HepG2 (cell line): ENCODE results near the gene PGC. TPM values are rescaled to one million over a fixed set of nuclear protein-coding genes. Genes with fewer than 3 reads are reported as not detected.
A peak's percentile ranks its signal among the peaks of the same experiment; 100 is the strongest.

Experiments used
- ATAC-seq: fragments of 200-7000 bp; cut with Tn5 transposase; 3 replicates; pipeline ENCODE4 v1.9.1; 2020; ENCODE audit warnings: mild to moderate bottlenecking, moderate library complexity
- BruUV-seq: library from RNA; stranded (reverse); fragments of 400-500 nt; replicated peaks from 2 replicates; lab custom pipeline; 2021; lab: Mats Ljungman, UMichigan
- CTCF ChIA-PET: fragments of 300-600 bp; formaldehyde crosslinking; extraction: SDS; loops from one replicate; lab custom pipeline; 2021; ENCODE audit warnings: low total read pairs, inconsistent platforms, low intra/inter-chr PET ratio; lab: Yijun Ruan, JAX
- POLR2A ChIA-PET: fragments of 350-600 bp; sonication (Branson Sonifier 250); formaldehyde crosslinking; loops from one replicate; lab custom pipeline; 2020; ENCODE audit warnings: antibody characterized with exemption, inconsistent platforms; lab: Yijun Ruan, JAX
- DNase-seq: peaks from one replicate; pipeline ENCODE4 v3.0.0-alpha.2; 2015; ENCODE audit warnings: low spot score
- FAIRE-seq: peaks from 3 replicates; lab custom pipeline; 2011; peaks lifted over from hg19 to GRCh38; lab: Jason Lieb, UNC
- H2AFZ ChIP-seq: one replicate; pipeline ENCODE4 v1.6.1; 2011; ENCODE audit warnings: low read length, inconsistent platforms
- H3K27ac ChIP-seq: fragments of 300-600 bp; 3 replicates; pipeline ENCODE4 v1.8.0; 2011; ENCODE audit warnings: mixed run types, mild to moderate bottlenecking, mixed read lengths, low read length, inconsistent platforms; ENCODE audit not compliant: insufficient read depth; ENCODE audit errors: extremely low read length
- H3K27me3 ChIP-seq, 2 experiments: fragments of 200-600 bp in 1 of 2; 2 replicates in 1 of 2; 3 replicates in 1 of 2; pipeline versions ENCODE4 v1.6.0 to v1.8.0; 2011; ENCODE audit warnings: low read length in 2 of 2, mild to moderate bottlenecking in 2 of 2, moderate library complexity in 2 of 2, inconsistent platforms in 1 of 2; ENCODE audit not compliant: insufficient read depth in 2 of 2, control insufficient read depth in 1 of 2
- H3K36me3 ChIP-seq, 2 experiments: fragments of 200-600 bp in 1 of 2; replicated peaks in 1 of 2; 2 replicates in 1 of 2; 3 replicates in 1 of 2; pipeline versions ENCODE4 v1.5.1 to v1.8.0; 2011; ENCODE audit warnings: low read length in 2 of 2, inconsistent platforms in 1 of 2; ENCODE audit not compliant: insufficient read depth in 2 of 2, control insufficient read depth in 1 of 2
- H3K4me1 ChIP-seq: 2 replicates; pipeline ENCODE4 v1.5.1; 2012; ENCODE audit warnings: low read length, inconsistent platforms; ENCODE audit not compliant: insufficient read depth
- H3K4me2 ChIP-seq: 2 replicates; pipeline ENCODE4 v1.6.0; 2011; ENCODE audit warnings: low read depth, low read length, inconsistent platforms
- H3K4me3 ChIP-seq, 3 experiments: fragments of 200-600 bp in 1 of 3; sonication (generic), shearing (Covaris generic) in 1 of 3; replicated peaks in 1 of 3; 2 replicates each; pipeline ENCODE4 v1.5.1; 2011 to 2016; ENCODE audit warnings: low read length in 3 of 3, inconsistent platforms in 2 of 3, low read depth in 2 of 3, mild to moderate bottlenecking in 2 of 3, control low read depth in 1 of 3, mixed read lengths in 1 of 3; ENCODE audit not compliant: insufficient read depth in 1 of 3
- H3K79me2 ChIP-seq: one replicate; pipeline ENCODE4 v1.6.1; 2011; ENCODE audit warnings: low read length, inconsistent platforms; ENCODE audit not compliant: insufficient read depth
- H3K9ac ChIP-seq: 2 replicates; pipeline ENCODE4 v1.6.0; 2011; ENCODE audit warnings: mild to moderate bottlenecking, low read depth, low read length, inconsistent platforms; ENCODE audit not compliant: insufficient read depth
- H3K9me3 ChIP-seq: 2 replicates; pipeline ENCODE4 v1.5.1; 2012; ENCODE audit warnings: mild to moderate bottlenecking, low read length
- H4K20me1 ChIP-seq: 2 replicates; pipeline ENCODE4 v1.6.0; 2011; ENCODE audit warnings: inconsistent platforms, mild to moderate bottlenecking, low read length, moderate library complexity; ENCODE audit not compliant: insufficient read depth
- ARNTL ChIP-seq: sonication (generic); formaldehyde crosslinking; IDR thresholded peaks from 2 replicates; pipeline ENCODE4 v1.4.0; 2020; ENCODE audit warnings: mild to moderate bottlenecking, missing genetic modification reagents
- BORCS8-MEF2B ChIP-seq: sonication (generic); formaldehyde crosslinking; IDR thresholded peaks from 2 replicates; pipeline ENCODE4 v1.8.0; 2022; ENCODE audit warnings: mild to moderate bottlenecking, missing genetic modification reagents
- CCDC6 ChIP-seq: sonication (generic); formaldehyde crosslinking; IDR thresholded peaks from 2 replicates; pipeline ENCODE4 v1.8.1; 2022; ENCODE audit warnings: mild to moderate bottlenecking, missing genetic modification reagents, moderate library complexity
- ELF4 ChIP-seq: sonication (generic); formaldehyde crosslinking; IDR thresholded peaks from 2 replicates; pipeline ENCODE4 v1.5.0; 2020; ENCODE audit warnings: missing genetic modification reagents, mild to moderate bottlenecking, moderate library complexity, borderline replicate concordance
- KAT2B ChIP-seq: fragments of 150-350 bp; IDR thresholded peaks from 2 replicates; pipeline ENCODE4 v1.6.1; 2014; ENCODE audit warnings: low read depth, low read length, borderline replicate concordance
- KAT7 ChIP-seq: IDR thresholded peaks from 2 replicates; pipeline ENCODE4 v1.6.1; 2018; ENCODE audit warnings: borderline replicate concordance, missing compliant biosample characterization
- MAFG ChIP-seq: sonication (generic); formaldehyde crosslinking; IDR thresholded peaks from 2 replicates; pipeline ENCODE4 v1.5.1; 2020; ENCODE audit warnings: mild to moderate bottlenecking, missing genetic modification reagents
- NCOA1 ChIP-seq: sonication (generic); formaldehyde crosslinking; IDR thresholded peaks from 2 replicates; pipeline ENCODE4 v1.9.0; 2021; ENCODE audit warnings: missing genetic modification reagents
- RXRB ChIP-seq: IDR thresholded peaks from 2 replicates; pipeline ENCODE4 v1.6.1; 2016; ENCODE audit warnings: borderline replicate concordance, missing genetic modification reagents, missing compliant biosample characterization
- SIX1 ChIP-seq: sonication (generic); formaldehyde crosslinking; IDR thresholded peaks from 2 replicates; pipeline ENCODE4 v1.4.0; 2020; ENCODE audit warnings: missing genetic modification reagents, borderline replicate concordance
- TEAD3 ChIP-seq: optimal IDR thresholded peaks from 2 replicates; pipeline ENCODE3; 2016; ENCODE audit warnings: borderline replicate concordance
- ZNF264 ChIP-seq: sonication (generic); formaldehyde crosslinking; IDR thresholded peaks from 2 replicates; pipeline ENCODE4 v1.4.0; 2020; ENCODE audit warnings: missing genetic modification reagents
- ZNF354B ChIP-seq: sonication (generic); formaldehyde crosslinking; IDR thresholded peaks from 2 replicates; pipeline ENCODE4 v1.8.0; 2022; ENCODE audit warnings: mild to moderate bottlenecking, missing genetic modification reagents
- ZNF430 ChIP-seq: sonication (generic); formaldehyde crosslinking; IDR thresholded peaks from 2 replicates; pipeline ENCODE4 v1.9.0; 2021; ENCODE audit warnings: mild to moderate bottlenecking, missing genetic modification reagents
- ZNF589 ChIP-seq: sonication (generic); formaldehyde crosslinking; conservative IDR thresholded peaks from 2 replicates; pipeline ENCODE4 v1.8.0; 2022; ENCODE audit warnings: mild to moderate bottlenecking, moderate library complexity, missing genetic modification reagents
- ZNF775 ChIP-seq: sonication (generic); formaldehyde crosslinking; IDR thresholded peaks from 2 replicates; pipeline ENCODE4 v1.4.0; 2020; ENCODE audit warnings: missing genetic modification reagents, mild to moderate bottlenecking, moderate library complexity, borderline replicate concordance
- WGBS: methylation state at CpG from one replicate; pipeline ENCODE4 v1.1.6; 2017; ENCODE audit warnings: low lambda C conversion rate; 5-methylcytosine and 5-hydroxymethylcytosine counted together
- in situ Hi-C: cut with HindIII; loops from 2 replicates; pipeline ENCODE4 v1.10.0; 2017; ENCODE audit warnings: low pct_unique_long_range_greater_than_20kb; ENCODE audit not compliant: extremely low pct_ligation_motif_present
- intact Hi-C: fragments of 100-400 bp; cut with micrococcal nuclease; formaldehyde crosslinking; loops from one replicate; pipeline ENCODE4 v1.10.0; 2022; ENCODE audit not compliant: unreplicated experiment
- polyA plus RNA-seq, 8 experiments: library from polyadenylated mRNA; depleted of rRNA in 3 of 8; stranded (reverse) in 7 of 8; unstranded in 1 of 8; fragments of >200 nt; fragmentation: Illumina TruSeq in 4 of 8; extraction: Trizol in 4 of 8; gene quantifications; 2 replicates each; pipeline versions ENCODE4 v1.2.1 to v1.2.3, GENCODE V29; 2011 to 2016; ENCODE audit warnings: low read depth in 4 of 8, missing spikeins in 1 of 8, mixed read lengths in 1 of 8; ENCODE audit not compliant: insufficient read depth in 1 of 8
- total RNA-seq, 5 experiments: library from RNA; depleted of rRNA; stranded (reverse); fragments of >200 nt; fragmentation: Illumina TruSeq; extraction: Trizol; gene quantifications; 2 replicates each; pipeline ENCODE4 v1.2.3, GENCODE V29; 2016; ENCODE audit warnings: low read depth in 1 of 5
- TF ChIP-seq, protein P1 (sequence below): sonication (generic); formaldehyde crosslinking; IDR thresholded peaks from 2 replicates; pipeline ENCODE4 v1.4.0; 2020; ENCODE audit warnings: mild to moderate bottlenecking, missing genetic modification reagents

Gene PGC
- total and polyA plus RNA-seq, 2 of the 13 experiments (the other 11 are each of a cell fraction or from before 2014, with no cell fraction given), result 426 to 502 TPM

- CTCF ChIA-PET, result no interaction called here
- no peaks in the 10 kb centered on the region for H3K79me2 ChIP-seq
- H2AFZ ChIP-seq, result peak overlapping the region; percentile 44
- ATAC-seq (no peak), FAIRE-seq (no peak), DNase-seq (no peak)
- H3K9ac ChIP-seq, result peak overlapping the region; percentile 28; the same call in 1 of the 2 replicates
- no TSS peak for BruUV-seq
- TF ChIP-seq CCDC6 (CRISPR knock-in tag) (0 out of 2 replicates have a peak, but pooled peaks have one; percentile 51), ELF4 (CRISPR knock-in tag) (no peak)
- intact Hi-C loops (no loop called here), in situ Hi-C loops (no loop called here)
- peaks cover 75% of the 10 kb centered on the region for H3K4me1 ChIP-seq
- no peaks in the 10 kb centered on the region for H4K20me1 ChIP-seq
- 70% methylated on average over 4 of the region's 4 CpGs for WGBS
- no peaks in the 10 kb centered on the region for H3K36me3 ChIP-seq
- no peak overlapping the region for H3K4me3 ChIP-seq
- no peak overlapping the region for H3K27ac ChIP-seq
- H3K9me3 ChIP-seq, result no peaks in the 10 kb centered on the region
- POLR2A ChIA-PET, result interaction anchor here (1.4 to 4.5 kb wide), 3 partner anchors 8 to 22 kb away, joined by 4 to 31 read pairs (median 13); partner anchors contain the start of gene PGC
- peak overlapping the region; percentile 59 for H3K4me2 ChIP-seq
- no peaks in the 10 kb centered on the region for H3K27me3 ChIP-seq
Measured at GRCh38 chr6:41755895-41756294, 8.7 kb upstream of the PGC start.

DNA sequence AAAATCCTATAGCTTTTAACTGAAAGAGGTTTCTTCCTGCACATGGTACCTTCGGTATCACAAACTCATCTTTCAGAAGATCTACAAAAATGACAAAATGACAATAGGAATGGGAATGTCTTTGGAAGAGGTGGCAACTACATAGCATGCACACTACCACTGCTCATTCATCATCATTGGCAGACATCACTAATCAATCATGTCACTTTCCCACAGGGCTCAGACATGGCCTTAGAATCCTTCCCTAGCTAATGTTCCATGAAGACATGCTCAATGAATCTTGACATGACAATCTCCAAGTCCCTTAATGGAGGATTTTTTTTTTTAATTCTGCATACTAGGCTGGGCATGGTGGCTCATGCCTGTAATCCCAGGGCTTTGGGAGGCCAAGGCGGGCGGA lies 3.2 kb upstream of the PGC start:
- Histone ChIP-seq H3K9ac (no peak overlapping the region), H3K4me2 (no peak overlapping the region), H3K79me2 (no peaks in the 10 kb centered on the region), H2AFZ (no peak overlapping the region), H3K36me3 (no peaks in the 10 kb centered on the region), H3K27me3 (no peaks in the 10 kb centered on the region), H3K4me3 (no peak overlapping the region), H3K4me1 (peaks cover 64% of the 10 kb centered on the region), H4K20me1 (no peaks in the 10 kb centered on the region), H3K27ac (no peak overlapping the region), H3K9me3 (no peaks in the 10 kb centered on the region)
- 100% methylated on average over 3 of the region's 3 CpGs for WGBS
- POLR2A ChIA-PET, result interaction anchor here (1.4 to 7.2 kb wide), 3 partner anchors 9 to 17 kb away, joined by 5 to 94 read pairs (median 12); no protein-coding TSS in a partner anchor
- FAIRE-seq (no peak), DNase-seq (no peak), ATAC-seq (no peak)
- in situ Hi-C loops, result no loop called here
- TF ChIP-seq ZNF430 (CRISPR knock-in tag), result no peak
- TF ChIP-seq ZNF354B (CRISPR knock-in tag), result no peak
- TF ChIP-seq RXRB (CRISPR knock-in tag), result no peak
- TF ChIP-seq KAT7, result no peak
- TF ChIP-seq ZNF775, result no peak
- TF ChIP-seq NCOA1, result no peak
- no peak for TF ChIP-seq ARNTL
- TF ChIP-seq ZNF589 (CRISPR knock-in tag), result no peak
- no peak for TF ChIP-seq BORCS8-MEF2B (CRISPR knock-in tag)
- no peak for TF ChIP-seq KAT2B
- TF ChIP-seq, protein P1, sequence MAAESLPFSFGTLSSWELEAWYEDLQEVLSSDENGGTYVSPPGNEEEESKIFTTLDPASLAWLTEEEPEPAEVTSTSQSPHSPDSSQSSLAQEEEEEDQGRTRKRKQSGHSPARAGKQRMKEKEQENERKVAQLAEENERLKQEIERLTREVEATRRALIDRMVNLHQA (CRISPR knock-in tag), result no peak
- TF ChIP-seq SIX1 (CRISPR knock-in tag), result no peak
- no peak for TF ChIP-seq ZNF264 (CRISPR knock-in tag)
- TF ChIP-seq TEAD3 (CRISPR knock-in tag), result no peak
- no peak for TF ChIP-seq MAFG (CRISPR knock-in tag)
- CTCF ChIA-PET, result no interaction called here
- no TSS peak for BruUV-seq
- intact Hi-C loops, result no loop called here
